ENCODE data around the gene PTPRM. TPM values are rescaled to one million over a fixed set of nuclear protein-coding genes. Genes with fewer than 3 reads are reported as not detected.

PTPRM gene
- total and polyA plus RNA-seq, 2 experiments from 2014 or later = 1.6 to 5.3 TPM

DNA sequence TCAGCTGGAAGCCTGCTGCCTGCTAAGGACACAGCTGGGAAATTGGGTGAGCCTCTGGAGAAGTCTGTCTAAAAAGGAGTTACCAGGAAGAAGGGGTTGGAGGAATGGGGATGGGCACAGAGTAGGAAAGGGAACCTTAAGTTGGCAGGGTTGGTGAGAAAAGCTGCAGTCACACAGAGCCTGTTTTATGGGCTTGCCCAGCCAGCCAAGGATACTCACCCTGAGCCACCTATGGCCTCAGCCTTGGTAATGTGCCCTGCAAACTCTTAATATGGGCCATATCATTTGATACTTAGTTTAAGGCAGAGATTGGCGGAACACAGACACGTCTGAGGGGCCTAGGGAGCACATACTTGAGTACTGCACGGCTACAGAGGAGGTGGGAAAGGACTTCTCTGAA lies 623.9 kb downstream of the PTPRM start (continued):
- TF ChIP-seq ZNF462 (CRISPR knock-in tag; IDR thresholded peaks at IDR 0.05) = no peak
- no peak for TF ChIP-seq REST (IDR thresholded peaks at IDR 0.05; ENCODE audit: unreplicated experiment)
- TF ChIP-seq STAT1 (IDR thresholded peaks at IDR 0.05; ENCODE audit: unreplicated experiment) = no peak
- no peak for TF ChIP-seq CREB1 (CRISPR knock-in tag; IDR thresholded peaks at IDR 0.05; ENCODE audit: low read depth)
- no peak for TF ChIP-seq EZH2 (IDR thresholded peaks at IDR 0.05; ENCODE audit: low read depth, unreplicated experiment)
- TF ChIP-seq NANOG (IDR thresholded peaks at IDR 0.05; ENCODE audit: borderline replicate concordance) = no peak
- no peak for TF ChIP-seq CTCF (conservative IDR thresholded peaks at IDR 0.05; ENCODE audit: low read depth in 2 of 2)
